GM10847 (cell line): ENCODE measurements around the gene ZC3H7A.

ENCODE experiments used
- POLR2A ChIP-seq: IDR thresholded peaks from 2 replicates; pipeline ENCODE4 v1.6.1; 2011; ENCODE audit not compliant: insufficient read length; ENCODE audit errors: extremely low read depth

The ZC3H7A gene

GRCh38 chr16:11748404-11749254 lies 48.4 kb downstream of the ZC3H7A start:
- TF ChIP-seq POLR2A, result no peak

DNA sequence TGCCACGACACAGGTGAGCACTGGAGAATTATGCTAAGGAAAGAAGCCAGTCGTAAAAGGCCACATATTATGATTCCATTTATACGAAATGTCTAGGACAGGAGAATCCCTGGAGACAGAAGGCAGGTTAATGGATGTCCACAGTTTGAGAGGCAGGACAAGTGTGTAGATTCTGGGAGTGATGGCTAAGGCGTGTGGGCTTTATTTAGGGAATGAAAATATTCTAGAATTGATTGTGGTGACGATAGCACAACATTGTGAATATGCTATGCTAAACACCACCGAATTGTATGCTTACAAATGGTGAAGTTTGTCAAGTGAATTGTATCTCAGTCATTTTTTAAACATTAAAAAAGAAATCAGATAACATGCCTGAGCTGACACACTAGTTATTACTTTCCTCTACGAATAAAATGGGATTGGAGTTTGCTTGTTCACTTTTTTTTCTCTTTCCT lies 49.1 kb downstream of the ZC3H7A start:
- TF ChIP-seq POLR2A, result no peak

GRCh38 chr16:11744075-11744470 lies 53.0 kb downstream of the ZC3H7A start:
- no peak for TF ChIP-seq POLR2A

GRCh38 chr16:11743308-11744074 lies 53.6 kb downstream of the ZC3H7A start:
- TF ChIP-seq POLR2A, result no peak

DNA sequence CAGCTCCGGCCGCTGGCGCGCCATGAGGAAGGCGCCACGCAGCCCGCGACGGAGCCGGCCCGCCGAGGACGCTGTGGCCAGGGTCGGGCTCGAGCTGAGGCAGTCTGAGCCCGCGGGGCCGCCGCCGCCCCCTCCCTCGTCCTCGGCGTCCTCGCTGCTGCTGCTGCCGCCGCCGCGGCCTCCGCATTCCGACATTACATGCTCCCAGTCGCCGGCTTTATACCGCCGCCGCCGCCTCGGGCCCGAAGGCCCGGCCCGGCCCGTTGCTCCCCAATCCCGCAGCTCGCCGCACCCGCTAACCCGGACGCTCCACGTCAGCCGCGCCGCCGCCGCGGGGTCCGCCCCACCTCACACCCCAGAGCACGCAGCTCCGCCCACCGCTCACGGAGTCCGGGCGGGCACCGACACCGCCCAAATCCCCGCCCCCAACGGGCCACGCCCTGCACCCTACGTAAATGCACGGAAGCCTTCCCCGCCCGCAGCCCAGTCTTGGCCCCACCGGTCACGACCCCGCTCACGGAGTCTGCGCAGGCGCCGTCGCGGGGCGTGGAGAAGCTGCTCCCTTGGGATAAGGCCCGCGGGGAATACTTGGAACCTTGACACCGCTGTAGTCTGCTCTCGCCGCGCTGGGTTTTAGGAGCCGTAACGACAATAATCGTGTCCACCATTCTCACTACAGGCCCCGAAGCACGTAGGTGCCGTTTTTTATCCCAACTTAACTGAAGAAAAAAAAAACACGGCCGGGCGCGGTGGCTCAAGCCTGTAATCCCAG lies 54.3 kb downstream of the ZC3H7A start, which contains the start of gene TXNDC11:
TXNDC11 (minus strand) TSS at position 322 of the 772 bp plus-strand sequence; CDS start at position 195, 127 bp downstream.
- peak; percentile 87 for TF ChIP-seq POLR2A

DNA sequence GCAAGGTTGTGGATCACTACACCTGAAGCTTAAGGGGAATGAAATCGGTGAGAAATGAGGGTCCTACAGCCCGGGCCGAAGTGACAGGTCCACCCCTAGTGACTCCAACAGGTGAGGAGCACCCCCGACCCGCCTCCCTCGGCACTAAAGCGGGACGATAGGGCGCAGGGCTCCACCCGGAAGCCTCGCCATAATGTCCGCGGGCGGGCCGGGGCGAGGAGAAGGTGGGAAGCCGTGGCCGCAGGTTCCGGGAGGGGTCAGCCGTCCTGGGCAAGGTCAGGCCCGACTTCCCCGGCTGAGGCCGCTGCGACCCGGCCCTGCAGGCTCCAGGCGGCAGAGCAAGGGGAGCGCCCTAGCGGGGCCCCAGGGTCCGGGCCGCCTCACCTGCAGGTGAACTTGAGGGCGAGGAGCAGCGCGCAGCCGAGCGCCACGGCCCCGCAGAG lies 54.9 kb downstream of the ZC3H7A start:
- TF ChIP-seq POLR2A, result no peak

GRCh38 chr16:11740567-11740966 lies 56.5 kb downstream of the ZC3H7A start:
- TF ChIP-seq POLR2A, result no peak

DNA sequence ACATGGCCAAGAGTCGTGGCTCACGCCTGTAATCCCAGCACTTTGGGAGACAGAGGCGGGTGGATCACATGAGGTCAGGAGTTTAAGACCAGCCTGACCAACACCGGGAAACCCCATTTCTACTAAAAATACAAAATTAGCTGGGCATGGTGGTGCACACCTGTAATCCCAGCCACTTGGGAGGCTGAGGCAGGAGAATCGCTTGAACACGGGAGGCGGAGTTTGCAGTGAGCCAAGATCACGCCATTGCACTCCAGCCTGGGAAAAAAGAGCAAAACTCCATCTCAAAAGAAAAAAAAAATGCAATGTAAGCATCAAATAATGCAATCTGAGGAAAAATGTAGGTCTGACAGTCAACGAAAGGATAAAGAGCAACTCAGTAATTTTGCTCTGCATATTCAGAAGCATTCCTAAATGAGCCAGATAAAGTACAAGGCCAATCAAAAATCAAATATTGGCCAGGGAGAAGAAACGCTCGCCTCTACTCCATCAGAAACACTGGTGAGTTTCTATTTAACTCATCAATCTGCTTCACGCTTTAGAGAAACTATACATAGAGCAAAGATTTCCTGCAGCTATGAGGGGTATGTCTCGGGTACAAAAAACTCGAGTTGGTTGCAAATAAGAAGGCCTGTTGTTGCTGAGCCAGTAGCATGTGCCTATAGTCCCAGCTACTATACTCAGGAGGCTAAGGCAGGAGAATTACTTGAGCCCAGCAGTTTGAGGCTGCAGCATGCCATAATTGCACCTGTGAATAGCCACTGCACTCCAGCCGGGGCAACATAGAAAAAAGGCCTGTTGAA lies 58.1 kb downstream of the ZC3H7A start:
- TF ChIP-seq POLR2A, result no peak

GRCh38 chr16:11737713-11738112 lies 59.3 kb downstream of the ZC3H7A start:
- no peak for TF ChIP-seq POLR2A

- TF ChIP-seq POLR2A, result no peak
Measured at GRCh38 chr16:11736903-11737302, 60.2 kb downstream of the ZC3H7A start.

- no peak for TF ChIP-seq POLR2A
Measured at GRCh38 chr16:11735787-11736186, 61.3 kb downstream of the ZC3H7A start.

DNA sequence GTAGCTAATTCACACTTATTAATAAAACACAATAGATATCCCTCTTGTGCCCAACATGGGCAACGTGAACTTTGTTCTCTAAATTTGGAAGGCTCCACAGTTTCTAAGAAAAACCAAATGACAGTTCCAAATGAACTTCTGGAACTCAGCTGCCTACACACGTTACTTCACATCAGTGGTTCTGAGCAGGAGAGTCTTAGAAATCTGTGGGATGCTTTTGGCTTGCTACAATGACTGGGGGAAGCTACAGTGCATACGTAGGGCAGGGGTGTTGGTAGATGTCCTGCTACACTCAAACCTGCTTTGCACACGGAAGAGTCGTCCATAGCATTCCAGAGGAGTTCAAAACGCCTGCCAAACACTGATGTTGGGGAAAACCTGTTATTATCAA lies 62.4 kb downstream of the ZC3H7A start:
- TF ChIP-seq POLR2A, result no peak

- no peak for TF ChIP-seq POLR2A
Measured at GRCh38 chr16:11734025-11734652, 62.9 kb downstream of the ZC3H7A start.

GRCh38 chr16:11731222-11731621 lies 65.8 kb downstream of the ZC3H7A start:
- TF ChIP-seq POLR2A, result no peak
